Stimulated activated CD8-positive, alpha-beta memory T cell treated with anti-CD3 and anti-CD28 coated beads, Interleukin-12 subunit alpha, Interleukin-12 subunit beta, amount 100 ng/mL, for 4 hours (primary cell): ENCODE data around the gene MDC1.

ENCODE experiments used
- DNase-seq: peaks from one replicate; pipeline ENCODE4 v3.0.0-alpha.2; 2020; ENCODE audit warnings: low read depth

The MDC1 gene

DNA sequence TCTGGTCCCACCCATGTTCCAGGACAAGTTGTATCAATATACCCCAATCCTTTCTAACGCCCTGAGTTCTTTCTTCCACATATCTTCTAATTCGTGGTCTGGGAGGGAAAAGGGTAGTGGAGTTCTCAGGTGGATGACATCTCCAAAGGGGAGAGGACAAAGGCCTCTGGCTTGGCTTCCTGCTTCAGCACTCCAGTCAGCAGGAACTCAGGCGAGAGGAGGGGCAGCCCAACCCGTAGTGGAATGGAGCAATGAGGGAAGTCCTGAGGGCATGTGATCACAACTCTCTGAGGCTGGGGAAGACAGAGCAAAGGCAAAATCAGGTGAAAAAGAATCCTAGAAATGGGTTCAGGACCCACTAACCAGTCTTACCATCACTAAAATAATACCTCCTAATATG lies 16.7 kb downstream of the MDC1 start:
- DNase-seq, result no peak

DNA sequence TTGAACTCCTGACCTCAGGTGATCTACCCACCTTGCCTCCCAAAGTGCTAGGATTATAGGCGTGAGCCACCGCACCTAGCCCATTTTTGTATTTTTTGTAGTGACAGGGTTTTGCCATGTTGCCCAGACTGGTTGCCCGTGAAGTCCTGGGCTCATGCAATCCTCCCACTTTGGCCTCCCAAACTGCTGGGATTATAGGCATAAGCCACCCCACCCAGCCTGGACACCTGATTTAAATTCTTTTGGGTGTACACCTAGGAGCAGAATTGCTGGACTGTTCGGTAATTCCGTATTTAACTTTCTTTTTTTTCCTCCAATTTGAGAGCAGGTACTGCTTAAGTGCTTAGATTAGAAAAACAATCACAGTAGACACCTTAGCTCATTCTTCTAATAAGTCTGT lies 20.6 kb downstream of the MDC1 start:
- DNase-seq, result no peak

DNA sequence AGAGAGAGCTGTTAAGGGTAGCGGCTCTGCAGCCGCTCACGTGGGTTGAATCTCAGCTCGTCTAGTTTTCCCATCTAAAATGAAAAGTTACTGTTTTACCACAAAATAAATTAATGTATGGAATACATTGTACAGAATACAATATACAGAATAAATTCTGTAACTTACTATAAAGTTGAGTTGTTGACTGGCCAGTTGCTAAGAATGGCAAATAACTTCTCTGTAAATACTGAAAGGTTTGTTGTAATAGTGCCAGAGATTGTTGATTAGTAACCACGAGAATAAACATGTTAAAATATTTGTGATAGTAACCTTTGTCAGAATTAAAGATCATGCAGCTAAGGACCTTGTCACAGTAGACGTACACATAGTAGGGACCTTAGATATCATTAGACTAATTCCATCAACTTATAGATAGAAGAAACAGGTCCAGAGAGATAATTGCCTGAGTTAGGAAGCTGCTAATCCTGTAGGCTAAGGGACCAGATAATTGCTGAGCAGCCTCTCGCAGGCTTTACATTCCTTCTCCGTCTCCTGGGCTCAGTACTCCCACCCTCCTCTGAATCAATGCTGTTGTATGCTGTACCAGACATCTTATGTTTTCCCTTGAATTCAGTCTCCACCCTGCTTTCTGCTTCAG lies 25.8 kb downstream of the MDC1 start:
- DNase-seq, result no peak

DNA sequence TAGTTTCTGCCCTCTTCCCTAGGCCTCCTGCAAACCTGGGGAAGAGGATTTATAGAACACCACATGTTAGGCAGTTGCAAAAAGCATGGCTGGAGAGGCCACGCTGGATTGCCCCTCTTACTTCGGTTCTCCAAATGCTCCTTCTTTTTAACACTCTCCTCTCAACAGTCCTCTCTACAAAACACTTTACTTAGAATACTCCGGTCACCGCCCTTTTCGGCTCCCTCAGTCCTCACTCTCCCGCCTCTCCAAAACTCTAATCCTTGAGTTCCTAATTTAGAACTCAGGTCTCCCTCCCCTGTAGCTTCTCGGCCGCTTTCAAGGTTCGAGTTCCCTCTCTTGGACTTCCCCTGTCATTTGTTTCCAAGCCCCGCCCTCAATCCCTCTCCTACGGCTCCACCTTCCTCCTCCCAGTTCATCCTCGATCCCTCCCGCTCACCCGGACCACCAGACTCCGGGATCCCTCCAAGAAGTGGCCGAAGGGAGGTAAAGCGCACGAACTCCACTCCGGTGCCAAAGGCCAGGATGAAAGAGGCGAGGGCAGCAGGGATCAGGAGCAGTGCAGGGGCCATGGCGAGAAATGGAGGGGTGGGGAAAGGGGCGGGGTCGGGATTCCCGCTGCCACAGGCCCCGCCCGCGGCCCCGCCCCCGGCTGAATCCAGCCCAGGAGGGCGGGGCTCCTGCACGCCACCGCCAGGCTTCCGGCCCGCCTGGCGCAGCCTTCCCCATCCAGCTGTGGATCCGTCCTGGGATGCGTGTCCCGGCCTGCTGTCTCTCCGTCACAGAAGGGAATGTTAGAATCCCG lies 26.5 kb downstream of the MDC1 start, which contains the start of gene NRM:
Gene NRM (minus strand): TSS at position 582 of the 805 bp plus-strand sequence. CDS start 10 bp downstream, at position 572.
- peak; percentile 60 for DNase-seq

DNA sequence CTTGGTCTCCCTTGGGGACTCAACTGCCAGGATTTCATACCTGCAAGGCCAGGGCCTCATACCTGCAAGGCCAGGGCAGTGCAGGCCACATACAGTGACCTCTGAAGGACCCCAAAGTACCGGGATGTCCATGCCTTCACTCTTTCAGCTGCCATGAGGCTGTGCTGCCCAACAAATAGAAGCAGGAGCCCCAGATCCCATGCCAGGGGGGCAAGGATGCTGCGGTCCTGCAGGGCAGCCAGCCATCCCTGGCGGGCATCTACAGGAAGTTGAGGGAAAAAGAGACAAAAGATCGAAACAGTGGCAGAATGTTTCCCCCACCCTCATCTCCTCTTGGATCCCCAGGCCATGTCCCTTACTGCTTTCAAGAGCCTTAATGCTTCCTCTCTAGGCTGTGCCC lies 27.1 kb downstream of the MDC1 start:
- no peak for DNase-seq

DNA sequence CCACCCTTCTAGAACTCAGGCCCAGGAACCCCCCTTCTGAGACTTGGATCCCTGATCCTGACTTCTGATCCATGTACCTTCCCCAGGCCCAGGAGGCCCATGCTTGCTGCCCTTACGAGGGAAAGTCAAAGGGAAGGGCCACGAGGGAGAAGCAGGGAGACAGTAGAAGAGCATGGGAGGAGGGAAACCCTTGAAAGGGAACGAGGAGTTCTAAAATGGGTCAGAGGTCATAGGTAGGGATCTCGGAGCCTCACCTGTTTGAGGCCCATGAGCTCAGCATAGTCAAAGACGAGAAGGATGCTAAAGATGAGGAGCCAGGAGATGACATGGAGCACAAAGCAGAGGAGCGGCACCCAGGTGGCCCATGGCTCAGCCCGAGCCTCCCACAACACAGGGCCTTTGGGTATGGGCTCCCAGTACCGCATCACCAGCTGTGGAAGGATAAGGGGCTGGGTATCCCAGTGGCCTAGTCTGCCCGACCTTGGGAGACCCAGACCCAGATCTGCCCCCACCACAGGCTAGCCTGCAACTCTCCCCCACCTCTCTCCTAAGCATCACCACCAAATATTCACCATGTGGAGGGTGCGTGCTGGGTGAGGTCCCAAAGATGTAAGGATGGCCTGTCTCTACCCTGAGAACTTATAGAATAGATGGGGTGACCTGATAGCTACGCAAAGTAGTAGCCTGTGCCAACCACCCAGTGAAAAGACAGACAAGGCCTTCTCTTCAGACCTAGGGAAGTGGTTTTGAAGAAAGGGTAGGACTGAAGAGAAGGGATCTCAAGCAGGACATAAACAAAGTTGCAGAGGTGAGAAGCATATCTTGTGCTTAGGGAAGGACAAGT lies 27.8 kb downstream of the MDC1 start:
- no peak for DNase-seq

DNA sequence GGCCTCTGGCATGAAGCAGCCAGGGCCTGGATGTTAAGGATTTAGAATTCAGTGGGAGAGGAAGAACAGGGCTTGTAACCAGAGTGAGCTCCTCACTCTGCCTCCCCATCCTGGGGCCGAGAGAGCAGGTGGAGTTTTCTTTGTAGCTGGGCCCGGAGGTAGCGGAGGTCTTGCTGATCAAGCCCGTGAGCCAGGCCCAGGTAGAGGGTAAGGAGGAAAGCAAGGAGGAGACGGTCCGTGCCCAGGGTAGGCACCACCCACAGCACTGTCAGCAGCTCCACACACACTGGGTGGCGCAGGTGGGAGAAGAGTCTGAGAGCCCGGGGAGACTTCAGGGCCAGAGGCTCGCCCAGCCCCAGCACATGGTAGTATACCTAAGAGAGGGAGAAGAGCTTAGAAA lies 28.5 kb downstream of the MDC1 start:
- no peak for DNase-seq

DNA sequence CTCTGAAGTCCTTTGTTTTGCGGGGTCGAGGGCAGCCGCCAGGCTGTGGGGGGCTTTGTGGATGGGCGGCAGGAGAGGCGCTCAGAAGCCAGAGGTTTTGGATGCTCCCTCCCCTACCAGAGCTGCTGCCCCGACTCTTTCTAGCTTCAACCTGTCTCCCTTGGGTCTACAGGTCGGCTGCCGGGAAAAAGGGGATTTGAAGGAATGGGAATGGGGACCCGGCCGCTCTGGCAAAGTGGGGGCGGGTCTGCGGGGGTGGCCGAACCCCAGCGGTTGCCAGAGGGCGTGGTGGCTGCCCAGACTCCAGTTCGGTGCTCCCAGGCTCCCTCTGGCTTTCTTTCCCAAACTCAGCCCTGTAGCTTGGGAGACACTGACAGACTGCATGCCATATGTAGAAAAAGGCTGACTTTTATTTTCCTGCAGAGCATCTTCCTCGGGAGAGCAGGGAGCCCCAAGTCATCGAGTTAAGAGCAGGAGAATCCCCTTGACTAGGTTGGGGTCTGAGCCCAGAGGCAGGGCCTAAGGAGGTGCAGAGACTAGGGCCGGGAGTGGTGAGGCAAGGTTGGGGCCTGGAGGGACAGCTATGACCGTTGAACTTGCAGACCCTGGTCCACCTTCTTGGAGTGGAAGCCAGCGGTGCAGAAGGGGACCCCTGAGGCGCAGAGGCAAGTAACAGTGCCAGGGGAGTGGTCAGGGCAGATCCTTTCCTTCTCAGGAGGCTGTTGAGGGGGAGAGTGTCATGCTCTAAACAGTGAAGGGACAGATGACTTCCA lies 29.2 kb downstream of the MDC1 start:
- no peak for DNase-seq

DNA sequence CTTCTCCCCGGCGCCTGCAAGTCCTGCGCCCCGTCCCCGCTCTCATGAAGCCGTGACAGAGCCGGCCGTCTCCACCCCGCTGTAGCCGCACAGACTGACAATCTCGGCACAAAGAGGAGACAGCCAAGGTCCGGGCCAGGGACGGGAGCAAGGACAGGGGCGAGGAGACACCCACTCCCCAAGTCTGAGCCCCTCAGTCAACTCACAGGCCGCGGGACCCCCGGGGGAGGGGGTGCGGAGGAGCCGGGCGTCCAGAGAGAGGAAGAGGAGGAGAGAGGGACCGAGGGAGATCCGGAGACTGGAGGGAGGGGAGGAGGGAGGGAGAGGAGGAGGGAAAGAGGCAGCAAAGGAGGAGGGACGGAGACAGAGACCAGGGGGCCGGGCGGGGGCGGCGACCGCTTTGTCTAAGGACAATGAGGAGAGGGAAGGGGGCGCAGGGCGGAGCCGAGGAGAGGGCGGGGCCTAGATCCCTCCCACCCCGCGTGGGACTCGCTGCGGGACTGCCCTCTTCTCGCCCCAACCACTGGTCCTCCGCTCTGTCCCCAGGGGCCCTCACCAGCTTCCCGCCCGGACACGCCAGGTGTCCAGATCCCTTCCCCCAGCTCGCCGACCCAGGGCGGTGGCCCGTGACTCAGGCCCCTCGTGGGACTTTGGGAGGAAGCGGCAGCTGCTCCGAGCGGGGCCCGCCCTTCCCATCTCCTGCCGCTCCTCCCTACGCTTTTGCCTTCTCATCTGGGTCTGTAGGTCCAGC lies 30.0 kb downstream of the MDC1 start:
- DNase-seq, result peak; percentile 66

DNA sequence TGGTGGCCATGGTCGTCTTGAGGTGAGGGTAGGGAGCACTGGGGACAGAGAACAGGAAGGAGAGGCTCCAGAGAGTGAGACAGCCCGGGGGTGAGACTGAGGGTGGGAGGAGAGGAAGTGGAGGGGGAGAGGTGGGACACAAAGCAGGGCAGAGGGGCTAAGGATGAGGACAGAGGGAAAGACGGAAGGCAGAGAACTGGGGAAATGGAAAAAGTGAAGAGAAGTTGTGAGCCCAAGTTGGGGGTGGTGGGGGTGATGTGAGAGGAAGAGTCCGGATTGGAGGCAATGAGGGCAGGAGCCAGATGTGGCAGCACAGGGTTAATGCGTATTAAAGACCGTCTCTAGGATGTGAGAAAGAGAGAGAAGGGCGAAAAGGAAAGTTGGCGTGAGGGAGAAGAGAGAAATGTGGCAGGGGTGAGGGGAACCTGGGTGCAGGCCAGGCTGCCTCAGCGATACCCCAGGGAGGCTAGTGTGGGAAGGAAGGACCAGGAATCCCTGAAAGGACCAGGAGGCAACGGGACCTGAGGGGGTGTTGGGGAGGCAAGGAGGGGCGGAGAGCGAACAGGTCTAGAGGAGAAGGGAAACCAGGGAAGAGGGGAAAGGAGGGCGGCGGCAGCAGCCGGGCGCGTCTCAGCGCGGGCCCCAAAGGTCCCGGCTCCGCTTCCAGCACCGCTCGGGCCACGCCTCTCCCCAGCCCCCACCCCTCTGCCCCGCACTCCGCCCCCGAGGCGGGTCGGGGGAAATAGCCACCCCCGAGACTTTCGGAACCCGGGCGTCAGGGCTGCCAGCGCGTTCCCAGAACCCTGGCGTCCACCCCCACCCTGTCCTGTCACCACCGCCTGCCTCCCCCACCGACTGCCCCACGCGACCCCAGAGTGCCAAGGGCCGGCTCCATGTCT lies 30.8 kb downstream of the MDC1 start, which contains the start of gene PPP1R18:
Gene PPP1R18 (minus strand): TSS at position 637 of the 899 bp plus-strand sequence. CDS start 627 bp downstream, at position 10.
- peak; percentile 74 for DNase-seq

DNA sequence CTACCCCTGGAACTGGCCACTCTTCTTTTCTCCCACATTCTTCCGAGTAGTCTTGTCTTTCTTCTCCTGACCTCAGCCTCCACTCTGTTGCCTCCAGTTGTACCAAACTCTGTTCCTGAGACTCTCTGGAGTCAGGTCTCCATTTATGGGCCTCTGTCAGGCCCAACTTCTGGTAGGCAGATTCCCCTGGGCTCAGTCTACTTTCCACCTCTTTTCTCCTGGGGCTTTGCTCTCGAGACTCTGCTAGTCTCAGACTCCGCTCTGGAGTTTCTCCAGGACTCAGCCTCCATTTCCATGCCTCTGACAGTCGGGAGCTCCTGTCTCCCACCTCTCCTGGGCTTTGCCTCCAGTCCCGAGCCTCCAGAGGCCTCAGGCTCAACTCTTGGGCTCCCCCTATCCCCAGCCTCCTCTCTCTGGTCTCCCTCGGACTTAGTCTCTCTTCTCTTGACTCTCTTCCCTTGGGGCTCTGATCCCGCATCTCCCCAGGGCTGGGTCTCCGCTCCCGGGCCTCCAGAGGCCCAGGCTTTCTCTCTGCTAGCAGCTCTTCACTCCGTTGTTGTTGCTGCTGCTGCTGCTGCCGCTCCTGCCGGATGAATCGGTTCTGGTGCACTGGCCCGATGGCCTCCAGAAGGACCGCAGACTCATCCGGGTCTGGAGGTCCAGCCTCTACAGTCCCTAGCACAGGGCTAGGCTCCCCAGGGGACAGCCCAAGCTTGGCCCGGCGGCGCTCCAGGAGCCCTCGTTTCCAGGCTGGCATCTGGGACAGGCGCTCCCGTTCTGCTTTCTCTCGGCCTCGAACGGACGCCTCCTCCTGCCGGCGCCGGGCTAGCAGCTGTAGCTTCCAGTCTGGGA lies 31.7 kb downstream of the MDC1 start:
- DNase-seq, result no peak

DNA sequence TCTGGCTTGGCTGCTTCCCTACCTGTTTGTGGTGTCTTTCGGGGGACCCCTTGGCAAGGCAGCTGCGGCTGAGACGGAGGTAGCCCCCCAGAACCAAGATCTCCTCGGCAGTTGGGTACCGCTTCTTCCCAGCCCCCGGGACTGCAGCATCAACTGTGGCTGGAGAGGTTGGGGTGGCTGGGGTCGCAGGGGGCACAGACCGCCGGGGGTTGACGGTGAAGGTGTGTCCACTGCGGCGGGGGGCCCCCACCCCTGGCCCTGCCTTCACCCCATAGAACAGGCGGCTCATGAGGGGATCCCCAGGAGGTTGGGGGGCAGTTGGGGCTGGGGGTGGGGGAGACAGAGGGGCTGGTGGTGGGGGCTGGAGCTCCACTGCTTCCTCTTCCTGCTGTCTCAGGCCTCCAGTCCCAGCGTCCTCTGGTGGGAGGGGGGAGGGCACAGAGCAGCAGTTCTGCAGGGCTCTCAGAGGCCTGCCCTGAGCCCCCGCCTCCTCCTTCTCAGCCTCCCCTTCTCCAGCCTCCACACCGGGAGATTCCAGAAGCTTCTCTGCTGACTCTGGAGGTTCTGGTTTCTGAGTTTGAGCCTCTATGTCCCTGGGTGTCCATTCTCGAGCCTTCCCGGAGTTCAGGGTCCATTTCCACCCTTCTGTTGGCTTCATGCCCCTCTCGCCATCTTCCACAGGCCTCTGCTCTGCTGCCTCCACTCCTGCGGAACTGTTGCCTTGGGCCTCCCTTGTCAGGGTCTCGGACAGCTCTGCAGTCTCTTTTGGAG lies 32.5 kb downstream of the MDC1 start:
- peak; percentile 40 for DNase-seq

DNA sequence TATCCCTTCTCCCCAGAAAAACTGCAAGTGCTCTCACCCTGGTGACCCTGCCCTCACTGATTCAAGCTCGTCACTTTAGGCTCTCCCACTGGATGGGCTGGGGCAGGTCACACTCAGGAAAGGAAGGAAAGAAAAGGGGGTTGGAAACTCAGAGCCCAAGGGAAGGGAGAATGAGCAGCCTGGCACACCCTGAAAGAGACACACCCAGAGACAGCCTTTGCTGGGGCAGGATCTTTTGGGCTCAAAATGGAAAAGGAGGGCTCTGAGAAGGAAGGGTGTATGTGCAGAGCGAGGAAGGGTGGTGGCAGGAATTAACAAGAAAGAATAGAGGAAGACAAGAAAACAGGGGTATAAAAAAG lies 33.1 kb downstream of the MDC1 start:
- no peak for DNase-seq

DNA sequence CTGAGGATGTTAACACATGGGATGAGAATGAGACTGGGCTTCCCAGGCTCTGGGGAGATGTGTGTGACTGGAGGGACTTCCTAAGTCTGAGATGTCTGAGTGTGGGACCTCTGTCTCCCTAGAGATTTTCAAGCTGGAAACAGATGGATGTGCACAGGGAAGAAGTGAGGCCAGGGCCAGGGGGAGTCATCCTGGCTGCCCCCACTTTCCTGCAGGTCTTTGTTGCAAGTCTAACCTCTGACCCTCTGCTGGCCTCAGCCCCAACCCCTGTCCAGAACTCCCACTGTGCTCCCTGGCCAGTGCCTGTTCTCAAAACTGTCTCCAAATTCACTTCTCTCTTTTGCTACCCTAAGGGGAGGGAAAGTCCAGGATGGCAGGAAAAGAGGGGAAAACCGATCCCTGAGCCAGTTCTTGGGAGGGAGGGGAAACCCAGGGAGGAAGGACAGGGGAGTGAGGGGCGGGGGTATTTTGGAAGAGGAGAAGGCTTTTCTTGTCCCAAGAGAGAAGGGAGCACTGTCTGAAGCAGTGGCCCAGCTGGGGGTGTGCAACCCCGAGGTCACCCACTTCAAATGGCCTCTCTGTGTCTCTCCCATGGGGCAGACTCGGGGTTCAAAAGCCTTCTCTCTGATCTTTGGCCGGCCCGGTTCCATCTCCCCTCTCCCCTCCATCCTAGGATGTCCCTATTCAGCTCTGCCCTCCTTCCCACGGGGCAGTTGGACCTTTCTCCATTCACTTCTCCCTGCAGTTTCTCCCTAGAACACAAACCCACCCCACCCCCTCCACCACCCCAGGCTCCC lies 33.7 kb downstream of the MDC1 start:
- DNase-seq, result no peak

DNA sequence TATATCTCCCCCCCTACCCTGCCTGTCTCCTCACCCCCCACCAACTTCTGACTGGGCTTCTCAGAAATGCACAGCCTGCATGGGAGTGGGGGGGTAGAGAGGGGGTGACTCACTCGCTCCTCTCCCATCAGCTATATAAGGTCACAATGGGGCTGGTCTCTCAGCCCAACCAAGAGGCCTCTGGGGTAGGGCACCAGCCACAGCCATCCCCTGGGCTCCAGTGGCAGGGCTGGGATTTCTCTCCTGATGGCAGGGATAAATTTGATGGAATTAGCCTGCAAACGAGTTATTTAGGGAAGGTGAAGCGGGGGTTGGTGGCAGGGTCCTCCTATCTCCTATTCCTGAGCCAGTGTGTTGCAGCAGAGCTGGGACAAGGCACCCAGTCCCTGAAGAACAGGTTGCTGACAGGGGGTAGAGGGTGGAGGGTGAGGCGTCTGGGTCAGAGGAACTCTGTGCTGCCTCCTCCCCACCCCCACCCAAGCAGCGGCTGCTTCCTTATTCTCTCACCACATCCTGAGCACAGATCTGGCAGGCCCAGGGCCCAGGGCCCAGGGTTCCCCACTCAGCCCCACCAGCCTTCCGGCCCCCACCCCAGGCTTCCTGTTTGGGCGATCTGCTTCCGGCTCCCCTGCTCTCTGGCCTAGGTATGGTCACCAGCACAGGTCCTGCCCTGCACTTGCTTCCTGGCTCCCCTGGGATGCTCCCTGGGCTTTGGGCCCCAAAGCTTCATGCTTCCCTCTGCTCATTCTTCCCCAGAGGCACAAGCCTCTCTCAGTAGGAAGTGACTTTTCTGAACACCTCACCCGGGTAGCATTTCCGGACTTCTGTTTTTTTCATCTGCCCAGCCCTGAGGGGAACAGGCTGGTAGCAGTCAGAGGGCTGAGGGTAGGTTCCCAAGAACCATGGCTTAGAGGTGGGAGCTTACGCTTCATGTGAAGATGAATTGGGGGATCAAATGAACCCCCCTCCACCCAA lies 34.7 kb downstream of the MDC1 start:
- DNase-seq, result peak; percentile 74

DNA sequence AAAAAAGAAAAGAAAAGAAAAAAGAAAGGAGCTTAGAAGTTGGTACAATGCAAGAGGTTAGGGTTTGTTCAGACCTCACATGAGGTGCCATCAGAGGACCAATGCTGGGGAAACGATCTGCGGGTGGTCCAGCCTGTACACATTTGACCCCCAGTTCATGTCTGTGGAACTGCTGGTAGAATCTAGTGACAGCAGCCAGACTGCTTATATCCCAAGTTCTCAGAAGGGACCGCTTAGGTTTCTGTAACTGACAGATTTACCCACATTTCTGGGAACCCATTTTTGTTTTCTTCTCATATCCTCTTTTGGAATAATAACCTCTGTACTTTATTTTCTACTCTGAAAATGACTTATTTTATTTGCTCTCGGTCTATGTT lies 35.3 kb downstream of the MDC1 start:
- no peak for DNase-seq
